ENCODE measurements around the gene EIF3M.
"Not testable (repeated sequence)": the region's sequence is repeated elsewhere in the genome, so short reads cannot be mapped to it uniquely, and the experiment has no call there.

The EIF3M gene

DNA sequence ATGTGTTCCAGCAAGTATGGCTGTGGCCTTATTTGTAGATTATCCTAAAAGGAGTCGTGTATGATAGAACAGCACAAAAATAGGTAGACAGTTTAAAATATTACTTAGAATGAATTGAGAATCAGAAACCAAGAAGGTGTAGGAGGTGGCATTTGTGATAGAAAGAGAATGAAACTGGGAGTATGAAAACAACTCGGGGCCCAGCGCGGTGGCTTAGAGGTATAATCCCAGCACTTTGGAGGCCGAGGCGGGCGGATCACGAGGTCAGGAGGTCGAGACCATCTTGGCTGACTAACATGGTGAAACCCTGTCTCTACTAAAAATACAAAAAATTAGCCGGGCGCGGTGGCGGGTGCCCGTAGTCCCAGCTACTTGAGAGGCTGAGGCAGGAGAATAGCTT, 12.5 kb downstream of the EIF3M start:
- H3K4me3 ChIP-seq (ENCODE audit: low read depth, low read length); H3K27ac ChIP-seq (ENCODE audit: low read depth, low read length); H3K9ac ChIP-seq (ENCODE audit: low read length); H3K27me3 ChIP-seq (ENCODE audit: control insufficient read depth, insufficient read depth, low read length); H3K9me3 ChIP-seq (ENCODE audit: control insufficient read depth, insufficient read depth, low read depth, low read length): not testable (repeated sequence)
- Histone ChIP-seq H3K36me3 (ENCODE audit: control insufficient read depth, insufficient read depth, low read length) (peaks cover 93% of the 10 kb centered on the region), H3K4me1 (ENCODE audit: control insufficient read depth, insufficient read depth, low read length) (peaks cover 15% of the 10 kb centered on the region)

GRCh38 chr11:32597921-32598320, 14.3 kb downstream of the EIF3M start:
- Histone ChIP-seq H3K9ac (ENCODE audit: low read length) (no peak overlapping the region), H3K4me1 (ENCODE audit: control insufficient read depth, insufficient read depth, low read length) (peaks cover 15% of the 10 kb centered on the region), H3K9me3 (ENCODE audit: control insufficient read depth, insufficient read depth, low read depth, low read length) (no peaks in the 10 kb centered on the region), H3K4me3 (ENCODE audit: low read depth, low read length) (peak overlapping the region; percentile 15; the same call in 1 of the 2 replicates), H3K27ac (ENCODE audit: low read depth, low read length) (no peak overlapping the region), H3K27me3 (ENCODE audit: control insufficient read depth, insufficient read depth, low read length) (no peaks in the 10 kb centered on the region), H3K36me3 (ENCODE audit: control insufficient read depth, insufficient read depth, low read length) (peaks cover 93% of the 10 kb centered on the region)

- no peak overlapping the region for H3K4me3 ChIP-seq (ENCODE audit: low read depth, low read length)
- no peak overlapping the region for H3K27ac ChIP-seq (ENCODE audit: low read depth, low read length)
- H3K9me3 ChIP-seq (ENCODE audit: control insufficient read depth, insufficient read depth, low read depth, low read length), result no peaks in the 10 kb centered on the region
- no peaks in the 10 kb centered on the region for H3K27me3 ChIP-seq (ENCODE audit: control insufficient read depth, insufficient read depth, low read length)
- H3K36me3 ChIP-seq (ENCODE audit: control insufficient read depth, insufficient read depth, low read length), result peaks cover 80% of the 10 kb centered on the region
- H3K4me1 ChIP-seq (ENCODE audit: control insufficient read depth, insufficient read depth, low read length), result peaks cover 9% of the 10 kb centered on the region
- H3K9ac ChIP-seq (ENCODE audit: low read length), result no peak overlapping the region
These were observed 19.2 kb downstream of the EIF3M start for GRCh38 chr11:32602657-32603415.

GRCh38 chr11:32606220-32606619, 22.6 kb downstream of the EIF3M start:
- Histone ChIP-seq H3K4me1 (ENCODE audit: control insufficient read depth, insufficient read depth, low read length) (no peaks in the 10 kb centered on the region), H3K4me3 (ENCODE audit: low read depth, low read length) (no peak overlapping the region), H3K9ac (ENCODE audit: low read length) (no peak overlapping the region), H3K27me3 (ENCODE audit: control insufficient read depth, insufficient read depth, low read length) (no peaks in the 10 kb centered on the region), H3K36me3 (ENCODE audit: control insufficient read depth, insufficient read depth, low read length) (peaks cover 51% of the 10 kb centered on the region), H3K27ac (ENCODE audit: low read depth, low read length) (no peak overlapping the region), H3K9me3 (ENCODE audit: control insufficient read depth, insufficient read depth, low read depth, low read length) (peaks cover 13% of the 10 kb centered on the region)

GRCh38 chr11:32608826-32609225, 25.2 kb downstream of the EIF3M start:
- H3K36me3 ChIP-seq (ENCODE audit: control insufficient read depth, insufficient read depth, low read length), result peaks cover 25% of the 10 kb centered on the region
- not testable (repeated sequence) for H3K4me3 ChIP-seq (ENCODE audit: low read depth, low read length)

GRCh38 chr11:32610797-32611352, 27.2 kb downstream of the EIF3M start:
- no peaks in the 10 kb centered on the region for H3K27me3 ChIP-seq (ENCODE audit: control insufficient read depth, insufficient read depth, low read length)
- no peak overlapping the region for H3K4me3 ChIP-seq (ENCODE audit: low read depth, low read length)
- H3K9ac ChIP-seq (ENCODE audit: low read length), result no peak overlapping the region
- H3K36me3 ChIP-seq (ENCODE audit: control insufficient read depth, insufficient read depth, low read length), result peaks cover 6% of the 10 kb centered on the region; the same call in 1 of the 2 replicates
- no peak overlapping the region for H3K27ac ChIP-seq (ENCODE audit: low read depth, low read length)
- H3K4me1 ChIP-seq (ENCODE audit: control insufficient read depth, insufficient read depth, low read length), result no peaks in the 10 kb centered on the region
- peaks cover 13% of the 10 kb centered on the region for H3K9me3 ChIP-seq (ENCODE audit: control insufficient read depth, insufficient read depth, low read depth, low read length)

More at GRCh38 chr11:32608826-32609225, 25.2 kb downstream of the EIF3M start:
- not testable (repeated sequence) for H3K9ac ChIP-seq (ENCODE audit: low read length); H3K4me1 ChIP-seq (ENCODE audit: control insufficient read depth, insufficient read depth, low read length); H3K27me3 ChIP-seq (ENCODE audit: control insufficient read depth, insufficient read depth, low read length); H3K27ac ChIP-seq (ENCODE audit: low read depth, low read length)
- peaks cover 13% of the 10 kb centered on the region for H3K9me3 ChIP-seq (ENCODE audit: control insufficient read depth, insufficient read depth, low read depth, low read length)

- no peak overlapping the region for H3K27ac ChIP-seq (ENCODE audit: low read depth, low read length)
- peaks cover 7% of the 10 kb centered on the region; the same call in 1 of the 2 replicates for H3K9me3 ChIP-seq (ENCODE audit: control insufficient read depth, insufficient read depth, low read depth, low read length)
- H3K9ac ChIP-seq (ENCODE audit: low read length), result no peak overlapping the region
- H3K36me3 ChIP-seq (ENCODE audit: control insufficient read depth, insufficient read depth, low read length), result no peaks in the 10 kb centered on the region
- H3K4me1 ChIP-seq (ENCODE audit: control insufficient read depth, insufficient read depth, low read length), result no peaks in the 10 kb centered on the region
- H3K27me3 ChIP-seq (ENCODE audit: control insufficient read depth, insufficient read depth, low read length), result no peaks in the 10 kb centered on the region
- H3K4me3 ChIP-seq (ENCODE audit: low read depth, low read length), result no peak overlapping the region
These were observed 30.0 kb downstream of the EIF3M start for GRCh38 chr11:32613500-32614151.

- no peak overlapping the region for H3K27ac ChIP-seq (ENCODE audit: low read depth, low read length)
- H3K36me3 ChIP-seq (ENCODE audit: control insufficient read depth, insufficient read depth, low read length), result no peaks in the 10 kb centered on the region
- no peaks in the 10 kb centered on the region for H3K4me1 ChIP-seq (ENCODE audit: control insufficient read depth, insufficient read depth, low read length)
- H3K9ac ChIP-seq (ENCODE audit: low read length), result no peak overlapping the region
- no peaks in the 10 kb centered on the region for H3K27me3 ChIP-seq (ENCODE audit: control insufficient read depth, insufficient read depth, low read length)
- no peaks in the 10 kb centered on the region for H3K9me3 ChIP-seq (ENCODE audit: control insufficient read depth, insufficient read depth, low read depth, low read length)
- H3K4me3 ChIP-seq (ENCODE audit: low read depth, low read length), result no peak overlapping the region
These were observed 31.8 kb downstream of the EIF3M start for GRCh38 chr11:32615422-32615821.

DNA sequence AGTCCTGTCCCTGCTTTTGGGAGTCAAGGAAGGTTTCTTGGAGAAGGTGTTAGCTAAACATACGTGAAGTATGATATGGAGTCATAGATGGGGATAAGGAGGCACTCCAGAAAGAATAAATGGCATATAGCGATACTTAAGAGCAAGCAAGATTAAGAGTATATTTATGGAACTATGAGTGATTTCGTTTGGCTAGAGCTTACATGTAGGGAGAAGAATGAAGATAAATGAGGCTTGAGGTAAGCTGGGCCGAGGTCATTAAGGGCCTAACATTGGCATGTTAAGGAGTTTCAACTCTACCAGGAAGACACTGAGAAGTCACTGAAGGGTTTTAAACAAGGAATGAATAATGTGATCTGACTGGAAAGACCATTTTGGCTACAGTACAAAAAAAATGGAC, 33.3 kb downstream of the EIF3M start:
- Histone ChIP-seq H3K27me3 (ENCODE audit: control insufficient read depth, insufficient read depth, low read length) (no peaks in the 10 kb centered on the region), H3K4me1 (ENCODE audit: control insufficient read depth, insufficient read depth, low read length) (no peaks in the 10 kb centered on the region), H3K9me3 (ENCODE audit: control insufficient read depth, insufficient read depth, low read depth, low read length) (no peaks in the 10 kb centered on the region), H3K36me3 (ENCODE audit: control insufficient read depth, insufficient read depth, low read length) (no peaks in the 10 kb centered on the region), H3K27ac (ENCODE audit: low read depth, low read length) (no peak overlapping the region), H3K4me3 (ENCODE audit: low read depth, low read length) (no peak overlapping the region), H3K9ac (ENCODE audit: low read length) (no peak overlapping the region)

DNA sequence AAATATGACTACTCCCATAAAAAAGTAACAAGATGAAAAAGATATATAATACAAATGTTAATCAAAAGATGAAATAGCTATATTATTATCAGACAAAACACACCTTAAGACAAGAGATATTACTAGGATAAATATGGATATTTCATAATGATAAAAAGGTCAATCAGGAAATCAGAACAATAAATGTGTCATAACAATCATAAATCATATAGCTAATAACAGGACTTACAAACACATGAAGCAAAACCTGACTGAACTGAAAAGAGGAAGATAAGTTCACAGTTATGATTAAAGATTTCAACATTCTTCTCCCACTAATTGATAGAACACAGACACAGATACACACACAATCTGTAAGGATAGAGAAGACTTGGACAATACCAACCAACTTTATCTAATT, 47.2 kb downstream of the EIF3M start:
- Histone ChIP-seq H3K4me1 (ENCODE audit: control insufficient read depth, insufficient read depth, low read length) (no peaks in the 10 kb centered on the region), H3K4me3 (ENCODE audit: low read depth, low read length) (no peak overlapping the region), H3K9ac (ENCODE audit: low read length) (no peak overlapping the region), H3K27me3 (ENCODE audit: control insufficient read depth, insufficient read depth, low read length) (no peaks in the 10 kb centered on the region), H3K27ac (ENCODE audit: low read depth, low read length) (no peak overlapping the region), H3K9me3 (ENCODE audit: control insufficient read depth, insufficient read depth, low read depth, low read length) (no peaks in the 10 kb centered on the region), H3K36me3 (ENCODE audit: control insufficient read depth, insufficient read depth, low read length) (no peaks in the 10 kb centered on the region)

- Histone ChIP-seq H3K36me3 (ENCODE audit: control insufficient read depth, insufficient read depth, low read length) (no peaks in the 10 kb centered on the region), H3K27ac (ENCODE audit: low read depth, low read length) (no peak overlapping the region), H3K27me3 (ENCODE audit: control insufficient read depth, insufficient read depth, low read length) (no peaks in the 10 kb centered on the region), H3K4me1 (ENCODE audit: control insufficient read depth, insufficient read depth, low read length) (no peaks in the 10 kb centered on the region), H3K9ac (ENCODE audit: low read length) (no peak overlapping the region), H3K4me3 (ENCODE audit: low read depth, low read length) (no peak overlapping the region), H3K9me3 (ENCODE audit: control insufficient read depth, insufficient read depth, low read depth, low read length) (no peaks in the 10 kb centered on the region)
These were observed 52.2 kb downstream of the EIF3M start for GRCh38 chr11:32635819-32636218.
